Measurements from ENCODE around the gene UEVLD.

UEVLD gene

DNA sequence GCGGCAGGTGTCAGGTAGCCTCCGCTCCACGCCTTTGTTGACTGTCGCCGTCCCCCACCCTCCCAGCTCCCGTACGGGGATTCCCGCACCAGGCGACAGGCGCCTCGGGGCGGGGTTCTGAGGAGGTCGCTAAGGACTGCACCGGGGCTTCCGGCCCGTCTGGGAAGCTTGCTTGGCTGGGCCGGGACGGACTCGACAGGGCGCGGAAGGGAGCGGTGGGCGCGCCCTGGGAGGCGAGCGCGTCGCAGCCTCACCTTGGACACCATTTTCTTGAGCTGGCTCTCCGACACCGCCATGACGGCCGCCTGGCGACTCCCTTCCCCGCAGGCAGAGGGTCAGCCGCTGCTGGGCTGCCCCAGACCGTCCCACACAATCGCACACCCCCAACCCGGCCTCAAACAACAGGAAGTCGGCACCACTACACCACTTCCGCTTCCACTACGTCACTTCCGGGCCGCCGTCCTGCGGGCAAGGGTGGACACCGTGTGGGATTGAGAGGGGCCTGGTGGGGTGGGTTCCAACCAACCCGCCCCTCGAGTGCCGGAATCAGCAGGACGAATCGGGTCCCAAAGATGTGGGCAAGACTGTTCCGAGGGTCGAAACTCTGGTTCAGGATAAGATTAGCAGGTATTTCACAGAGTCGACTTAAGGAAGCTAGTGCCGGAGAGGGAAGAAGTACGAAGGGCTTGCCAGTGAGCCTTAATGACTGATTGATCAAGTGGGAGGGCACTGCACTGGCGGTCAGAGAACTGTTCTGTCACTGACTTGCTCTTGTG, 61.8 kb downstream of the UEVLD start, which contains the start of gene TSG101:
TSS of gene TSG101 (minus strand) at position 422 of the 776 bp plus-strand sequence. CDS start at position 296, 126 bp downstream.
- peak within 1 kb of the TSS; percentile 76 for H3K4me3 ChIP-seq (replicated peaks; ENCODE audit: low read depth, low read length)
- peak; percentile 94 for DNase-seq (ENCODE audit: extremely low read depth, insufficient read length)
- H3K27me3 ChIP-seq (replicated peaks; ENCODE audit: control insufficient read depth, insufficient read depth, low read length) = no peaks in the 10 kb centered on the region
- peaks cover 1% of the 10 kb centered on the region; the same call in 1 of the 2 replicates for H3K36me3 ChIP-seq (ENCODE audit: control insufficient read depth, insufficient read depth, low read length)
- TF ChIP-seq, protein P1, sequence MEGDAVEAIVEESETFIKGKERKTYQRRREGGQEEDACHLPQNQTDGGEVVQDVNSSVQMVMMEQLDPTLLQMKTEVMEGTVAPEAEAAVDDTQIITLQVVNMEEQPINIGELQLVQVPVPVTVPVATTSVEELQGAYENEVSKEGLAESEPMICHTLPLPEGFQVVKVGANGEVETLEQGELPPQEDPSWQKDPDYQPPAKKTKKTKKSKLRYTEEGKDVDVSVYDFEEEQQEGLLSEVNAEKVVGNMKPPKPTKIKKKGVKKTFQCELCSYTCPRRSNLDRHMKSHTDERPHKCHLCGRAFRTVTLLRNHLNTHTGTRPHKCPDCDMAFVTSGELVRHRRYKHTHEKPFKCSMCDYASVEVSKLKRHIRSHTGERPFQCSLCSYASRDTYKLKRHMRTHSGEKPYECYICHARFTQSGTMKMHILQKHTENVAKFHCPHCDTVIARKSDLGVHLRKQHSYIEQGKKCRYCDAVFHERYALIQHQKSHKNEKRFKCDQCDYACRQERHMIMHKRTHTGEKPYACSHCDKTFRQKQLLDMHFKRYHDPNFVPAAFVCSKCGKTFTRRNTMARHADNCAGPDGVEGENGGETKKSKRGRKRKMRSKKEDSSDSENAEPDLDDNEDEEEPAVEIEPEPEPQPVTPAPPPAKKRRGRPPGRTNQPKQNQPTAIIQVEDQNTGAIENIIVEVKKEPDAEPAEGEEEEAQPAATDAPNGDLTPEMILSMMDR (IDR thresholded peaks at IDR 0.05; ENCODE audit: insufficient read depth, low read length, poor library complexity, severe bottlenecking) = no peak

DNA sequence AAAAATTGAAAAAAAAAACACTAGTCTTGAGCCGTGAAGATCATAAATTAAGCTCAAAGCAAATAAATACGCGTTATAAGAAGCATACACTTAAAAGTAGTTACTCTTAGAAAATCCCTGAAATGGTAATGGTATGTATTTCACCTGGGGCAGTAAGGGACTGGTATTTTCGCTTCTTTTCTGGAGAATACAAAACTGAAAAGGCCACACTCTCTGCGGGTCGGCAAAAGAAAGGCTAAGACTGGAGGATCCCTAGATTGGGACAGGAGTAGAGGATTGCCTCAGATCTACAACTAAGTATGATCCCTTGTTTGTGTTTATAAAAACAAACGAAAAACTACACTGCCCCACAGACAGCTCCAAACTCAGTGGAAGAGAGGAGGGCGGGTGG, 62.4 kb downstream of the UEVLD start:
- Histone ChIP-seq H3K36me3 (ENCODE audit: control insufficient read depth, insufficient read depth, low read length) (peaks cover 1% of the 10 kb centered on the region; the same call in 1 of the 2 replicates), H3K4me3 (replicated peaks; ENCODE audit: low read depth, low read length) (peak overlapping the region; percentile 76), H3K27me3 (replicated peaks; ENCODE audit: control insufficient read depth, insufficient read depth, low read length) (no peaks in the 10 kb centered on the region)
- TF ChIP-seq, protein P1 (IDR thresholded peaks at IDR 0.05; ENCODE audit: insufficient read depth, low read length, poor library complexity, severe bottlenecking) = no peak
- no peak for DNase-seq (ENCODE audit: extremely low read depth, insufficient read length)

DNA sequence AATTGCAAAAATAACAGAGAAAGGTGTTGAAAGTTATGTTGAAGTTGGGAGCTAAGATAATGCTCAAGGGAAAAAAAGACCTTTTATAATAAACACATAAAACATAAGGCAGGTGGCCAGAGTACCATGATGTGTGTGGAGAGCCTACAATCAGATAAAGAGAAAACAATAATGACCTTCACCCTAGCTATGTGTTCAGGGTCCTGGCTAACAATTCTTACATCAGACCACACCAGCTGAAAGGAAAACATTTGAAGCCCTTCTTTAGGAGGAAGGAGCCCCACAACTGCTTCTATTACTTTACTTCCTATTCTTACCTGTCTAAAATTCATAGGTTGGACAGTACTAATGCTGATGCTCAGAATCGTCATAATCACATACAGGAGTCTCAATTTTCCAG, 64.3 kb downstream of the UEVLD start:
- no peak for DNase-seq (ENCODE audit: extremely low read depth, insufficient read length)
- TF ChIP-seq, protein P1 (IDR thresholded peaks at IDR 0.05; ENCODE audit: insufficient read depth, low read length, poor library complexity, severe bottlenecking) = no peak
- no peaks in the 10 kb centered on the region for H3K27me3 ChIP-seq (replicated peaks; ENCODE audit: control insufficient read depth, insufficient read depth, low read length)
- H3K4me3 ChIP-seq (replicated peaks; ENCODE audit: low read depth, low read length) = no peak overlapping the region
- peaks cover 1% of the 10 kb centered on the region; the same call in 1 of the 2 replicates for H3K36me3 ChIP-seq (ENCODE audit: control insufficient read depth, insufficient read depth, low read length)

DNA sequence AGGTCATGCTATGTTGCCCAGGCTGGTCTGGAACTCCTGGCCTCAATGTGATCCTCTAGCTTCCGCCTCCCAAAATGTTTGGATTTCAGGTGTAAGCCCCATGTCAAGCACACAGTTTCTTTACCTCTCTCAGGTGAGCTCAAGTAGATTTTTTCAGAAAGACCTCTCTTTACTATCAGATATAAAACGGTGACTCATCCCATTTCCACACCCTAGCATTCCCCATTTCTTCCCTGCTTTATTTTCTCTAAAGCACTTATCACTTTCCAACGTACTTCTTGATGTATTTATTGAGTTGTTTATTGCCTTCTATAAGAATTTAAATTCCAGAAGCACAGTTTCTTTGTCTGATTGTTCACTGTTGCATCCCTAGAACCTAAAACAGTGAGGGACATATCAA, 65.5 kb downstream of the UEVLD start:
- H3K36me3 ChIP-seq (ENCODE audit: control insufficient read depth, insufficient read depth, low read length) = no peaks in the 10 kb centered on the region; the same call in 1 of the 2 replicates
- no peak overlapping the region for H3K4me3 ChIP-seq (replicated peaks; ENCODE audit: low read depth, low read length)
- TF ChIP-seq, protein P1 (IDR thresholded peaks at IDR 0.05; ENCODE audit: insufficient read depth, low read length, poor library complexity, severe bottlenecking) = no peak
- no peaks in the 10 kb centered on the region for H3K27me3 ChIP-seq (replicated peaks; ENCODE audit: control insufficient read depth, insufficient read depth, low read length)
- no peak for DNase-seq (ENCODE audit: extremely low read depth, insufficient read length)

DNA sequence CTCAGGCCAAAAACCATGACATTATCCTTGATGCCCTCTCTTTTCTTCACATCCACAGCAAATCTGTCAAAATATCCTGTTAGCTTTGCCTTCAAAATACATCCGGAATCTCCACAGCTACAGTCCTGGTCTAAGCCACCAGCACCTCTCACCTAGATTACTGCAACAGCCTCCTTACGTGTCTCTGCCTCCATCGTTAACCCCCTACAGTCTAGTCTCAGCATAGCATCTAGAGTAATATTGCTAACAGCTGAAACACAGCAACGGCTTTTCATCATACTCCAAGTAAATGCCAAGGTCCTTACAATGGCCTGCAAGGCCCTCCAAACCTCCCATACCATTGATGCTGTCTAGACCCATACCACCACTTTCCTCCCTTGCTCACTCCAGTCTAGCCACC, 66.1 kb downstream of the UEVLD start:
- Histone ChIP-seq H3K4me3 (replicated peaks; ENCODE audit: low read depth, low read length) (no peak overlapping the region), H3K27me3 (replicated peaks; ENCODE audit: control insufficient read depth, insufficient read depth, low read length) (no peaks in the 10 kb centered on the region), H3K36me3 (ENCODE audit: control insufficient read depth, insufficient read depth, low read length) (no peaks in the 10 kb centered on the region; the same call in 1 of the 2 replicates)
- TF ChIP-seq, protein P1 (IDR thresholded peaks at IDR 0.05; ENCODE audit: insufficient read depth, low read length, poor library complexity, severe bottlenecking) = peak; percentile 21
- DNase-seq (ENCODE audit: extremely low read depth, insufficient read length) = no peak
